ENCODE data around the gene TST. TPM values are rescaled to one million over a fixed set of nuclear protein-coding genes. Genes with fewer than 3 reads are reported as not detected.

TST gene
- total and polyA plus RNA-seq, 2 experiments from 2014 or later = 17.2 to 44.5 TPM

- H3K9me3 ChIP-seq (ENCODE audit: low read depth) = no peaks in the 10 kb centered on the region
- H3K4me3 ChIP-seq = no peak overlapping the region
- no peak overlapping the region for H2AFZ ChIP-seq
- no peaks in the 10 kb centered on the region for H3K36me3 ChIP-seq (ENCODE audit: low read depth)
- no peak overlapping the region for H3K9ac ChIP-seq
- in situ Hi-C loops (cut with MboI) = loop anchor here (10.0 kb wide), 1 partner anchor 202 kb away; no protein-coding TSS in a partner anchor
- no peak overlapping the region for H3K4me2 ChIP-seq (ENCODE audit: unreplicated experiment)
- no peaks in the 10 kb centered on the region for H3K9me2 ChIP-seq (ENCODE audit: insufficient read depth)
- WGBS, 2 experiments (ENCODE audit: low coverage in 1 of 2, low lambda C conversion rate in 2 of 2, missing lambda C conversion rate in 2 of 2) = 59 to 64% methylated on average over 8 of the region's 8 CpGs
- TF ChIP-seq EZH2phosphoT487 (IDR thresholded peaks at IDR 0.05; ENCODE audit: insufficient read depth, low read depth) (no peak), EZH2 (IDR thresholded peaks at IDR 0.05; ENCODE audit: insufficient read depth, poor library complexity, severe bottlenecking) (no peak)
- peaks cover 42% of the 10 kb centered on the region for H3K27me3 ChIP-seq (replicated peaks; ENCODE audit: insufficient read depth)
- no peaks in the 10 kb centered on the region for H3K79me2 ChIP-seq (ENCODE audit: insufficient read depth)
- no peaks in the 10 kb centered on the region for H4K20me1 ChIP-seq (ENCODE audit: insufficient read depth)
- no peaks in the 10 kb centered on the region for H3K4me1 ChIP-seq (ENCODE audit: insufficient read depth)
- H3K27ac ChIP-seq = no peak overlapping the region
- H3F3A ChIP-seq (ENCODE audit: insufficient read depth) = no peaks in the 10 kb centered on the region
- no peak for DNase-seq
These were observed 32.9 kb downstream of the TST start for GRCh38 chr22:36986242-36986821.

GRCh38 chr22:36985211-36985889 is 33.9 kb downstream of the TST start:
- H3K4me3 ChIP-seq = no peak overlapping the region
- H3K27me3 ChIP-seq (replicated peaks; ENCODE audit: insufficient read depth) = peaks cover 34% of the 10 kb centered on the region
- H2AFZ ChIP-seq = no peak overlapping the region
- no peaks in the 10 kb centered on the region for H3K4me1 ChIP-seq (ENCODE audit: insufficient read depth)
- H3K9me2 ChIP-seq (ENCODE audit: insufficient read depth) = no peaks in the 10 kb centered on the region
- H3K9me3 ChIP-seq (ENCODE audit: low read depth) = no peaks in the 10 kb centered on the region
- TF ChIP-seq EZH2 (IDR thresholded peaks at IDR 0.05; ENCODE audit: insufficient read depth, poor library complexity, severe bottlenecking) = no peak
- no peak for TF ChIP-seq EZH2phosphoT487 (IDR thresholded peaks at IDR 0.05; ENCODE audit: insufficient read depth, low read depth)
- H4K20me1 ChIP-seq (ENCODE audit: insufficient read depth) = no peaks in the 10 kb centered on the region
- no peaks in the 10 kb centered on the region for H3K36me3 ChIP-seq (ENCODE audit: low read depth)
- H3F3A ChIP-seq (ENCODE audit: insufficient read depth) = no peaks in the 10 kb centered on the region
- 60 to 64% methylated on average over 10 of the region's 10 CpGs for WGBS, 2 experiments (ENCODE audit: low coverage in 1 of 2, low lambda C conversion rate in 2 of 2, missing lambda C conversion rate in 2 of 2)
- H3K9ac ChIP-seq = no peak overlapping the region
- H3K4me2 ChIP-seq (ENCODE audit: unreplicated experiment) = no peak overlapping the region
- DNase-seq = no peak
- no peak overlapping the region for H3K27ac ChIP-seq
- in situ Hi-C loops (cut with MboI) = loop anchor here (10.0 kb wide), 1 partner anchor 201 kb away; no protein-coding TSS in a partner anchor
- H3K79me2 ChIP-seq (ENCODE audit: insufficient read depth) = no peaks in the 10 kb centered on the region

- no peak overlapping the region for H3K4me3 ChIP-seq
- WGBS, 2 experiments (ENCODE audit: low coverage in 1 of 2, low lambda C conversion rate in 2 of 2, missing lambda C conversion rate in 2 of 2) = 43 to 50% methylated on average over 5 of the region's 5 CpGs
- no peak overlapping the region for H3K27ac ChIP-seq
- no peak overlapping the region for H2AFZ ChIP-seq
- no peaks in the 10 kb centered on the region for H3K79me2 ChIP-seq (ENCODE audit: insufficient read depth)
- H3K4me1 ChIP-seq (ENCODE audit: insufficient read depth) = 0 out of 2 replicates have a peak, but pooled peaks cover 4% of the 10 kb centered on the region
- H3K4me2 ChIP-seq (ENCODE audit: unreplicated experiment) = no peak overlapping the region
- no peaks in the 10 kb centered on the region for H3K9me2 ChIP-seq (ENCODE audit: insufficient read depth)
- H3K9me3 ChIP-seq (ENCODE audit: low read depth) = no peaks in the 10 kb centered on the region
- H3K36me3 ChIP-seq (ENCODE audit: low read depth) = no peaks in the 10 kb centered on the region
- no peaks in the 10 kb centered on the region for H3F3A ChIP-seq (ENCODE audit: insufficient read depth)
- in situ Hi-C loops (cut with MboI) = loop anchor here (10.0 kb wide), 1 partner anchor 197 kb away; no protein-coding TSS in a partner anchor
- H3K9ac ChIP-seq = no peak overlapping the region
- peaks cover 9% of the 10 kb centered on the region; the same call in 1 of the 2 replicates for H3K27me3 ChIP-seq (replicated peaks; ENCODE audit: insufficient read depth)
- no peaks in the 10 kb centered on the region for H4K20me1 ChIP-seq (ENCODE audit: insufficient read depth)
- no peak for DNase-seq
- TF ChIP-seq EZH2phosphoT487 (IDR thresholded peaks at IDR 0.05; ENCODE audit: insufficient read depth, low read depth) (no peak), EZH2 (IDR thresholded peaks at IDR 0.05; ENCODE audit: insufficient read depth, poor library complexity, severe bottlenecking) (no peak)
These were observed 37.1 kb downstream of the TST start for GRCh38 chr22:36982136-36982535.

GRCh38 chr22:36981247-36981775 is 37.9 kb downstream of the TST start:
- H3K4me2 ChIP-seq (ENCODE audit: unreplicated experiment) = no peak overlapping the region
- no peak overlapping the region for H3K4me3 ChIP-seq
- DNase-seq = no peak
- H3K9me2 ChIP-seq (ENCODE audit: insufficient read depth) = no peaks in the 10 kb centered on the region
- H3K36me3 ChIP-seq (ENCODE audit: low read depth) = no peaks in the 10 kb centered on the region
- no peaks in the 10 kb centered on the region for H3K9me3 ChIP-seq (ENCODE audit: low read depth)
- H3K4me1 ChIP-seq (ENCODE audit: insufficient read depth) = 0 out of 2 replicates have a peak, but pooled peaks cover 4% of the 10 kb centered on the region
- in situ Hi-C loops (cut with MboI) = loop anchor here (10.0 kb wide), 1 partner anchor 197 kb away; no protein-coding TSS in a partner anchor
- H3F3A ChIP-seq (ENCODE audit: insufficient read depth) = no peaks in the 10 kb centered on the region
- no peak overlapping the region for H3K27ac ChIP-seq
- WGBS, 2 experiments (ENCODE audit: low coverage in 1 of 2, low lambda C conversion rate in 2 of 2, missing lambda C conversion rate in 2 of 2) = 54 to 58% methylated on average over 14 to 16 of the region's 16 CpGs
- H3K9ac ChIP-seq = no peak overlapping the region
- H2AFZ ChIP-seq = no peak overlapping the region
- no peak for TF ChIP-seq EZH2 (IDR thresholded peaks at IDR 0.05; ENCODE audit: insufficient read depth, poor library complexity, severe bottlenecking)
- no peak for TF ChIP-seq EZH2phosphoT487 (IDR thresholded peaks at IDR 0.05; ENCODE audit: insufficient read depth, low read depth)
- peaks cover 9% of the 10 kb centered on the region; the same call in 1 of the 2 replicates for H3K27me3 ChIP-seq (replicated peaks; ENCODE audit: insufficient read depth)
- no peaks in the 10 kb centered on the region for H4K20me1 ChIP-seq (ENCODE audit: insufficient read depth)
- no peaks in the 10 kb centered on the region for H3K79me2 ChIP-seq (ENCODE audit: insufficient read depth)
